HG03521 (cell line): ENCODE measurements around the gene LEPROT.
"Not testable (repeated sequence)": the region's sequence is repeated elsewhere in the genome, so short reads cannot be mapped to it uniquely, and the experiment has no call there.

Experiments
- ATAC-seq: cut with Tn5 transposase; IDR thresholded peaks from one replicate; pipeline ENCODE4 v1.9.1; 2021; ENCODE audit warnings: mild to moderate bottlenecking, moderate library complexity; ENCODE audit not compliant: unreplicated experiment

LEPROT gene

GRCh38 chr1:65435987-65436386 is 15.5 kb downstream of the LEPROT start:
- no peak for ATAC-seq

- no peak for ATAC-seq
These were observed 17.1 kb downstream of the LEPROT start for GRCh38 chr1:65437616-65438015.

- no peak for ATAC-seq
These were observed 19.9 kb downstream of the LEPROT start for GRCh38 chr1:65440322-65440900.

- ATAC-seq = no peak
These were observed 20.4 kb downstream of the LEPROT start for GRCh38 chr1:65440915-65441314.

- ATAC-seq = no peak
These were observed 21.0 kb downstream of the LEPROT start for GRCh38 chr1:65441464-65441863.

GRCh38 chr1:65442442-65442841 is 22.0 kb downstream of the LEPROT start:
- ATAC-seq = no peak

- no peak for ATAC-seq
These were observed 23.2 kb downstream of the LEPROT start for GRCh38 chr1:65443647-65444046.

GRCh38 chr1:65444128-65444640 is 23.7 kb downstream of the LEPROT start:
- ATAC-seq = no peak

GRCh38 chr1:65445837-65446236 is 25.4 kb downstream of the LEPROT start:
- ATAC-seq = no peak

GRCh38 chr1:65449214-65449823 is 28.9 kb downstream of the LEPROT start:
- no peak for ATAC-seq

GRCh38 chr1:65455678-65456077 is 35.2 kb downstream of the LEPROT start:
- not testable (repeated sequence) for ATAC-seq

- ATAC-seq = no peak
These were observed 36.0 kb downstream of the LEPROT start for GRCh38 chr1:65456481-65456880.

- no peak for ATAC-seq
These were observed 37.4 kb downstream of the LEPROT start for GRCh38 chr1:65457868-65458267.

GRCh38 chr1:65458730-65459396 is 38.4 kb downstream of the LEPROT start:
- ATAC-seq = no peak

- ATAC-seq = peak; percentile 53
These were observed 38.9 kb downstream of the LEPROT start for GRCh38 chr1:65459397-65459768.

- ATAC-seq = not testable (repeated sequence)
These were observed 45.4 kb downstream of the LEPROT start for GRCh38 chr1:65465837-65466236.

GRCh38 chr1:65467536-65467935 is 47.1 kb downstream of the LEPROT start:
- ATAC-seq = no peak

GRCh38 chr1:65469126-65469888 is 48.8 kb downstream of the LEPROT start:
- ATAC-seq = no peak

GRCh38 chr1:65469889-65470340 is 49.4 kb downstream of the LEPROT start:
- no peak for ATAC-seq

GRCh38 chr1:65470766-65471165 is 50.3 kb downstream of the LEPROT start:
- no peak for ATAC-seq

- no peak for ATAC-seq
These were observed 50.9 kb downstream of the LEPROT start for GRCh38 chr1:65471213-65471833.
